ENCODE data around the gene CD207.

DNA sequence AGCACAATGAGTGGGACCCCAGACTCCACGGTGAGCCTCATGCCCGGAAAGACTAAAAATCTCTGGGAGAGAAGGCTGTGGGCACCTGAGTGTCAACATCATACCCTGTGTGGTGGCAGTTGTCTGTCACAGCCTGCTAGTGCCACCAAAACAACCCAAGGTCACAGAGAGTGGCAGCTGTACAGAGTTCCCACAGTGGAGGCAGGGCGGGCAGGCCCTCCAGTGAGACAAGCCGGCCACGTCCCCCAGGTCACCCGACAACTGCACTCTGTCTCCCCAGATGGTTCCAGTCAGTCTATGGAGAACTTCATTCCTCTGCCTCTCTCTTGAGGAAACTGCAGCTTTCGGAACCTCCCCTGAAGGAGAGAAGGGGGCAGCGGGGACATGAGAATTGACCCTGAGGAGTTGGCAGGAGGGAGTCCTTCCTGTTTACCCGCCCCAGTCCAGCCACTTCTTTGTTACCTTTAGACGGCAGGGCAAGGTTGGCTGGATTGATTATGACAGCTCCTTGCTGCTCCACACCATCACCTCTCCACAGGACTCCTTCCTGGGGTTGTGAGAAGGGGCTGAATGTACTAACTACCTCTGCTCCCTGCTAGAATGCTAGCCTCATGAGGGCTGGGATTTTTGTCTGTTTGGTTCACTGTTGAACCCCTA is 33.9 kb downstream of the CD207 start:
- TF ChIP-seq, protein P1, sequence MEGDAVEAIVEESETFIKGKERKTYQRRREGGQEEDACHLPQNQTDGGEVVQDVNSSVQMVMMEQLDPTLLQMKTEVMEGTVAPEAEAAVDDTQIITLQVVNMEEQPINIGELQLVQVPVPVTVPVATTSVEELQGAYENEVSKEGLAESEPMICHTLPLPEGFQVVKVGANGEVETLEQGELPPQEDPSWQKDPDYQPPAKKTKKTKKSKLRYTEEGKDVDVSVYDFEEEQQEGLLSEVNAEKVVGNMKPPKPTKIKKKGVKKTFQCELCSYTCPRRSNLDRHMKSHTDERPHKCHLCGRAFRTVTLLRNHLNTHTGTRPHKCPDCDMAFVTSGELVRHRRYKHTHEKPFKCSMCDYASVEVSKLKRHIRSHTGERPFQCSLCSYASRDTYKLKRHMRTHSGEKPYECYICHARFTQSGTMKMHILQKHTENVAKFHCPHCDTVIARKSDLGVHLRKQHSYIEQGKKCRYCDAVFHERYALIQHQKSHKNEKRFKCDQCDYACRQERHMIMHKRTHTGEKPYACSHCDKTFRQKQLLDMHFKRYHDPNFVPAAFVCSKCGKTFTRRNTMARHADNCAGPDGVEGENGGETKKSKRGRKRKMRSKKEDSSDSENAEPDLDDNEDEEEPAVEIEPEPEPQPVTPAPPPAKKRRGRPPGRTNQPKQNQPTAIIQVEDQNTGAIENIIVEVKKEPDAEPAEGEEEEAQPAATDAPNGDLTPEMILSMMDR (IDR thresholded peaks at IDR 0.05) = no peak
- TF ChIP-seq EP300 (IDR thresholded peaks at IDR 0.05) = no peak
- TF ChIP-seq POLR2AphosphoS5 (IDR thresholded peaks at IDR 0.05) = no peak
- no peak for TF ChIP-seq POLR2A (IDR thresholded peaks at IDR 0.05)

All from gastroesophageal sphincter (tissue), 3 donors.